Hepatic stellate cell (primary cell): ENCODE measurements around the gene DISP2.

Source experiments
- DNase-seq: peaks from one replicate; pipeline ENCODE4 v3.0.0; 2011; ENCODE audit warnings: low spot score

Gene DISP2

DNA sequence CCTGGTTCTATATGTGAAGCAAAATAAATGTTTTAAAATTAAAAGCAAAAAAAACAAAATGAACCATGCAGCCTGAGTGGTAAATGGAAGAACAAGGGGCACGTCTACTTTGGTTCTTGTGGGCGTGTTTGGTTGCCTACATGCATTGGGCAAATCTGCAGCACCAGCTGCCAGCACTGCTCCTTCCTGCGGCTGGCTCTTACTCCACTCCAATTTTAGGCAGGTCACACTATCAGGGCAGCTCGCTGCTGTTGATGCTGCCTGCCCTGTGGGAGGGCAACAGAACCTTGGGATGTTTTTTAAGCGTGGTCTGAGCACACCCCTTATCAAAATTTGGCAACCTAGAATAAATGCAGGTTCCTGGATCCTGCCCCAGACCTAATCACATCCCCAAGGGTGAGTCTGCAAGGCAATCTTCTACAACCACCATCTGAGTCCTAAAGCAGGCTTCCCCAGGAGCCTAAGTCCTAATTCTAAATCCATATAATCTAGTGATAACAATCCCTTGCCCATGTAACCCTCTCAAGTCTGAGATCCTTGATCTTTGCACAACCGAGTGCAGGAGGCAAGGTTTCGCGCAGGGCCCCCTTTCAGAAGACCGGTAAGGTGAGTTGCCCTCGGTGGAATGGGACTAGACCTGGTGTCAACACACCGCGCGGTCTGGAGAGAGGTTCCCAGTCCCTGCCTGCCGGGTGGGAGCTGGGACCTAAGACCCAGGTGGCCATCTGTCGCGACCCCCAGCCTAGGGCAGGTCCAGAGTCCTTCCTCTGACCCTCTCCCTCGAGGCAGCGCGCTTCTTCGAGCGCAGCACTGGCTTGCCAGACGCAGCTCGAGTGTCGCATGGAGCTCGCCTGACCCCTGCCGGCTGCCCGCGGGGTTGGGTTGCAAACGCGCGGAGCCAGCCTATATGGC, 63.5 kb downstream of the DISP2 start:
- peak; percentile 85 for DNase-seq

DNA sequence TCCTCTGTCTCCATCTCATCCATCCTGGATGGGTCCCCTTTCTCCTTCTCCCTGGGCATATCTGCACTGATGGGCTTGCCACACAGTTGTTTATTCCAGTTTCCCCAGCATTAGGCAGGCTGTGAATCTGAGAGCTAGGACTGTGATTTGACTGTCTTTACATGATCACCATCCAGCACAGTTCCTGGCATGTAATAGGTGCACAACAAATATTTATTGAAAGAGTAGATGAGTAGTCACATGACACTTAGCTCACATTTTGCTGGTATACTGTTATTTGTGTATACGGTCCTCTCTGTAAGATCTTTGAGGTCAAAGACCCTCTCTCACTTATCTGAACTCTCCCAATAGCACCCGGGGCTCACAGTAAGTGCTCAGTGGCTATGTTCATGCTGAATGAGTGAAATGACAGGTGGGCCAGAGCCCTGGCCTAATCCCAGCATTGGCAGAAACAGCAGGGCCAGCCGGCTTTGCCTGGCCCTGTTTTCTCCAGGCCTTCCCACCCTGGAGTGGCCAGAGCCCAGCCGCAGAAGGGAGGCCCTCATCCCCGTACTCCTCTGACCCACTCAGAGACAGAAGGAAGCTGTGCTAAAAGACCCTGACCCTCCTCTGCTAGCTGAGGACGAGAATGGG, 66.6 kb downstream of the DISP2 start:
- no peak for DNase-seq

DNA sequence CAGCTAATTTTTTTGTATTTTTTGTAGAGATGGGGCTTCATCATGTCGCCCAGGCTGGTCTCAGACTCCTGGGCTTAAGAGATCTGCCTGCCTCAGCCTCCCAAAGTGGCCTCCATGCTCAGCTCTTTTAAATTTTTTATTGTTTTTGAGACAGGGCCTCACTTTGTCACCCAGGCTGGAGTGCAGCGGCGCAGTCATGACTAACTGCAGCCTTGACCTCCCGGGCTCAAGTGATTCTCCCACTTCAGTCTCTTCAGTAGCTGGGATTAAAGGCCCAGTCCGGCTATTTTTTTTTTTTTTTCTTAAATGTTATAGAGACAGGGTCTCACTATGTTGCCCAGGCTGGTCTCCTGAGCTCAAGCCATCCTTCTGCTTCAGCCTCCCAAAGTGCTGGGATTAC, 67.7 kb downstream of the DISP2 start:
- no peak for DNase-seq

DNA sequence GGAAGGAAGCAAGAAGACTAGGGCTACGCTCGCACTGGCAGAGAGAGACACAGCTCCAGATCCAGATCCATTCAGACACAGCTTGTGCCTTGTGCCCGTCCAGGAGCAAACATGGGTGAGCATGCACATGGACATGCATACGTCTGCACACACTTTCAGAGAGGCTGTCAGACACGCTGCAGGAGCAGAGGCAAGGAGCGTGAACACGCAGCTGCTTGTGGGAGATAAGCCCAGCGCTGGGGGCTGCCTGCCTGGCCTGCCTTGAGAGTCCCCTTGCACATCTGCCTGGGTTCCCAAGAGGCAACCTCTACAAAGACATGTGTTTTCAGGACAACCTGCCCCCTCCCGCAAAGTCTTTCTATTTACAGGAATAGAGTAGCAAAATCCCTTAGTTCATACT, 69.2 kb downstream of the DISP2 start:
- no peak for DNase-seq

DNA sequence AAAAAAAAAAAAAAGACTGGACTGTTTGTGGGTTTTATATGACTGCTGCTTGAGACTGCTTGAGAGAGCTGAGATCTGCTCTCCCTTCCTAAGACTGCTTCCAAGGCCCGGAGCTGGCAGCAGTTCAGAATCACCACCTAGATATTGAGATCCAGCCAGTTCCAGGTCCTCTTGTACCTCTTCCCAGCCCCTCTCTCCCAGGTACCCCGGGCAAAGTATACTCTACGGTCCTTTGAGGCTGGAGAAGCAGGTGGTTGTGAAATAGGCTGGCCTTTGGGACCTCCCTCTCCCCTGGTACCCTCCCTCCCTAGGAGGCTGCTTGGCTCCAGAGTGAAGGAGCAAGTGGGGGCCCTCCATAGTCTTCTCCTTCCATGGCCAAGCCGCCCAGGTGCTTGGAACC, 70.2 kb downstream of the DISP2 start:
- no peak for DNase-seq
